Stimulated activated CD8-positive, alpha-beta memory T cell treated with anti-CD3 and anti-CD28 coated beads, Interleukin-7, amount 100 ng/mL, for 1 hour (primary cell): ENCODE data around the gene ZNHIT2.

Source experiments
- DNase-seq, 2 donors: peaks; one replicate each; pipeline ENCODE4 v3.0.0-alpha.2; 2020; ENCODE audit warnings: low read depth in 2 of 2

The ZNHIT2 gene

DNA sequence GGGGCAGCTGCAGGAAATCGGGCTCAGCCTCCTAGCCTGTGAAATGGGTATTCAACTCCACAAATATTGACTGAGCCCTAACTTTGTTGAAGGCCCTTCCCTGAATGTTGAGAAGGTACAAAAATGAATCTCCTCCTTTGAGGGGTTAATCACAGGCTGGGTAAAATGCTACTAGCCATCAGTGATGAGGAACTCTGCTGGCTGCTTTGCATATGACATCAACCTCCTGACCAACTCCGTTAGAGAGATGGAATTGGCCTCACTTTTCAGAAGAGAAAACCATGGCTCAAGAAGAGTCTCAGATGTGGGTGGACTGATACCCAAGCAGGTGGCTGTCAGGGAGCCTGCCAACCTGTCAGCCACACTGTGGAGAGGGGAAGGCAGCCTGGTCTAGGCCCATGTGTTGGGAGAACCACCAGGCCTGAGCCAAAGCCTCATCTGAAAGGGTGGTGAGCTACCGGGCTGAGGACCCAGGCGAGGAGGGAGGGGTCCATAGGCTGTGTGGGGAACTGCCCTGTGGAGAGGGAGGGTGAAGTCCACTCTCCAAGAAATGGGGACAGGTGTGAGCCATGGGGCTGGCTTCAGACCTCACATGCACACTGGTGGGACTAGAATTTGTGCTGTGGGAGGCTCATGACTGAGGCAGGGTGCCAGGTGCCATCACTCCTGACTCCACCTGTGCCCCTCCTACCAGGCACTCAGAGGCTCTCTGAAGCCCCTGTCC lies 45.4 kb downstream of the ZNHIT2 start:
- no peak for DNase-seq

DNA sequence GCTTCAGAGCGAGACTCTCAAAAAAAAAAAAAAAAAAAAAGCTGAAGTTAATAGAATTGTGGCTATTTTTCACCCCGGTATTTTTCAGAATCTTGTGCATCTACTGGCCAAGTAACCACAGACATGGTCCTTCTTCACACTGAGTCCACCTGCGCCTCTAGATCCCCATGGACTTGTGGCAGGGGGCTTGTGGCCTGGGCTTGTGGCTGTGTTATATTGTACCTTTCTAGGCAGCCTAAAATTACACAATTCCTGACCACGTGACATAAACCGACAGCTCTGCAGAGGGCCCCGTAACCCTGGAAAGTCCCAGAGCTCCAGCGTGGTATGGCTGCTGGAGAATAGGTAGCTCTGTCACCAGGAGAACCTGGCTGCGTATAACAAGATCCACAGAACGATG lies 48.3 kb downstream of the ZNHIT2 start:
- DNase-seq: no peak

DNA sequence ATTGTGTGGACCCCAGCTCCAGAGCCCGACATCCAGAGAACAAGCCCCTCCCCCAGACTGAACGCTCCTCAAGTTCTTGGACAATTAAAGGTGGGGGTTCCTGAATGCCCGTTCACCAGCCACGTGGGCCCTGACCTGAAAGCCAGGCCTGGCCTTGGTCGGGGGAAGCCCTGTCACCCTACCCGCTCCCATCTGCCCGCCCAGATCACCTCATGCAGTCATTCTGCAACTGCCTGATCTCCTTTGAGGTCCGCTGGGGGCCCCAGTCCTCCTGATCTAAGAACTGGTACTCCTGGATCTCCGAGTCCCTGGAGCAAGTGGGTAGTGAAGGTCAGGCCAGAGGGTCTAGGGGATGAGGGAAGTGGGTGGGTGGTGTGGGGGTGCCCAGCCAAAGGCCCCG lies 50.1 kb downstream of the ZNHIT2 start:
- DNase-seq: no peak

DNA sequence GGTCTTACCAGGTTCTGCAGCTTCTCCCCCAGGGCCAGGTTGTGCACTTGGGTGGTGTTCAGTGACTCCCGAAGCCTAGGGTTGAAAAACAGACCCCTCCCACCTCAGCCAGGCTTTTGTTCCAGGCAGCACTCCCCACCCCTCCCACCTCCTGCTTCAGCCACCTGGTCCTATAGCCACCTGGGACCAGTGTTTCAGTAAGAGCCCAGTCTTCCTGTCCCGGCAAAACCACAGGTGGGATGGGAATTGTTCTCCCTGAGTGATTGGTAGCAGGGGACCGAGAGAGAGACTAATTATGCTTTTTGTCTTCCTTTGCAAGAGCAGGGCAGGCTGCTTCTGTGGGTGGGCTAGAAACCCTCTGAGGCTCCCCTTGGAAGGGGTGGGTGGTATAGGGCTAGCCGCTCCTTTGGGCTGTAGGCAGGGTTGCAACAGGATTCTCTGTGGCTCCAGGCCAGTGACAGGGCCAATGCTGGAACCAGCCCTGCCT lies 50.7 kb downstream of the ZNHIT2 start:
- no peak for DNase-seq
